Measurements from ENCODE around the gene KCNQ1. TPM values are rescaled to one million over a fixed set of nuclear protein-coding genes. Genes with fewer than 3 reads are reported as not detected.

The KCNQ1 gene
- total RNA-seq, 1 experiment from 2014 or later = 10.7 TPM

GRCh38 chr11:2701898-2702434, 257.2 kb downstream of the KCNQ1 start:
- Histone ChIP-seq H3K9ac (ENCODE audit: low read length) (no peak overlapping the region), H3K4me3 (replicated peaks in 1 of 2; ENCODE audit: low read depth in 1 of 2, low read length in 2 of 2) (no peak overlapping the region), H3K27me3 (ENCODE audit: insufficient read depth, low read length) (no peaks in the 10 kb centered on the region), H3K36me3 (ENCODE audit: control insufficient read depth in 1 of 2, insufficient read depth in 2 of 2, low read length in 2 of 2) (no peaks in the 10 kb centered on the region), H3K4me2 (ENCODE audit: low read length) (no peak overlapping the region), H4K20me1 (ENCODE audit: insufficient read depth) (no peaks in the 10 kb centered on the region), H2AFZ (ENCODE audit: low read depth, low read length, poor library complexity, severe bottlenecking) (no peak overlapping the region), H3K4me1 (ENCODE audit: control insufficient read depth in 1 of 2, insufficient read depth in 2 of 2, low read length in 2 of 2) (peaks cover 0 to 23% of the 10 kb centered on the region in 2 experiments; a peak in 2 of 4 replicates), H3K9me3 (ENCODE audit: control insufficient read depth in 1 of 2, insufficient read depth in 1 of 2, low read depth in 1 of 2, low read length in 2 of 2) (no peaks in the 10 kb centered on the region; a peak in 1 of 4 replicates), H3K79me2 (ENCODE audit: insufficient read depth, low read length) (peaks cover 25% of the 10 kb centered on the region), H3K27ac (ENCODE audit: low read depth, low read length) (no peak overlapping the region), H3K9me2 (ENCODE audit: insufficient read depth) (no peaks in the 10 kb centered on the region)
- ATAC-seq (no peak), DNase-seq (ENCODE audit: low read depth, low spot score) (no peak)
- ChIA-PET RAD21 (ENCODE audit: low non-redundant PET in 1 of 2, low total read pairs in 2 of 2, uncharacterized antibody in 2 of 2, unreplicated experiment in 2 of 2) (interaction anchor here in 1 of 2 experiments (0.7 kb wide), 1 partner anchor 170 kb away, joined by 3 read pairs; no protein-coding TSS in a partner anchor), CTCF (no interaction called here), POLR2A (no interaction called here)
- BruUV-seq (replicated peaks) = no TSS peak
- TF ChIP-seq SRF (IDR thresholded peaks at IDR 0.05; ENCODE audit: low read depth) (no peak), YY1 (IDR thresholded peaks at IDR 0.05; ENCODE audit: extremely low read depth, insufficient replicate concordance, low read depth, low read length) (no peak), EZH2phosphoT487 (IDR thresholded peaks at IDR 0.05; ENCODE audit: borderline replicate concordance) (no peak), ATF3 (IDR thresholded peaks at IDR 0.05) (no peak)
- intact Hi-C loops (cut with micrococcal nuclease) = no loop called here

GRCh38 chr11:2702771-2703362, 258.1 kb downstream of the KCNQ1 start:
- H3K36me3 ChIP-seq (ENCODE audit: control insufficient read depth in 1 of 2, insufficient read depth in 2 of 2, low read length in 2 of 2) = no peaks in the 10 kb centered on the region
- ATAC-seq = no peak
- TF ChIP-seq EZH2 (IDR thresholded peaks at IDR 0.05) = no peak
- no peak for TF ChIP-seq ZNF274 (IDR thresholded peaks at IDR 0.05; ENCODE audit: low read depth, low read length)
- no peak for TF ChIP-seq JUND (IDR thresholded peaks at IDR 0.05)
- no peak overlapping the region for H3K4me3 ChIP-seq (replicated peaks in 1 of 2; ENCODE audit: low read depth in 1 of 2, low read length in 2 of 2)
- H3K4me1 ChIP-seq (ENCODE audit: control insufficient read depth in 1 of 2, insufficient read depth in 2 of 2, low read length in 2 of 2) = peaks cover 0 to 23% of the 10 kb centered on the region in 2 experiments; a peak in 2 of 4 replicates
- peaks cover 16% of the 10 kb centered on the region for H3K79me2 ChIP-seq (ENCODE audit: insufficient read depth, low read length)
- BruUV-seq (replicated peaks) = no TSS peak
- no peaks in the 10 kb centered on the region; a peak in 1 of 4 replicates for H3K9me3 ChIP-seq (ENCODE audit: control insufficient read depth in 1 of 2, insufficient read depth in 1 of 2, low read depth in 1 of 2, low read length in 2 of 2)
- no peaks in the 10 kb centered on the region for H3K27me3 ChIP-seq (ENCODE audit: insufficient read depth, low read length)
- H3K4me2 ChIP-seq (ENCODE audit: low read length) = no peak overlapping the region
- POLR2A ChIA-PET = no interaction called here
- H3K27ac ChIP-seq (ENCODE audit: low read depth, low read length) = no peak overlapping the region
- intact Hi-C loops (cut with micrococcal nuclease) = no loop called here
- no peak overlapping the region for H3K9ac ChIP-seq (ENCODE audit: low read length)
- no peak overlapping the region for H2AFZ ChIP-seq (ENCODE audit: low read depth, low read length, poor library complexity, severe bottlenecking)
- no peak for DNase-seq (ENCODE audit: low read depth, low spot score)
- H4K20me1 ChIP-seq (ENCODE audit: insufficient read depth) = no peaks in the 10 kb centered on the region
- no peaks in the 10 kb centered on the region for H3K9me2 ChIP-seq (ENCODE audit: insufficient read depth)
- CTCF ChIA-PET = no interaction called here
- RAD21 ChIA-PET (ENCODE audit: low non-redundant PET in 1 of 2, low total read pairs in 2 of 2, uncharacterized antibody in 2 of 2, unreplicated experiment in 2 of 2) = no interaction called here
